Stimulated activated CD8-positive, alpha-beta memory T cell treated with anti-CD3 and anti-CD28 coated beads, Interleukin-4, amount 100 ng/mL, for 4 hours (primary cell): ENCODE data around the gene ADAMTS2.
"Not testable (repeated sequence)": the region's sequence is repeated elsewhere in the genome, so short reads cannot be mapped to it uniquely, and the experiment has no call there.

Experiments
- DNase-seq, 2 donors: peaks; one replicate each; pipeline ENCODE4 v3.0.0-alpha.2; 2020; ENCODE audit warnings: low read depth in 2 of 2, low spot score in 1 of 2

Gene ADAMTS2

GRCh38 chr5:179115845-179116524, 229.3 kb downstream of the ADAMTS2 start:
- no peak for DNase-seq

GRCh38 chr5:179115307-179115706, 230.0 kb downstream of the ADAMTS2 start:
- no peak for DNase-seq

- no peak for DNase-seq
These were observed 230.5 kb downstream of the ADAMTS2 start for GRCh38 chr5:179114756-179115155.

- no peak for DNase-seq
These were observed 231.2 kb downstream of the ADAMTS2 start for GRCh38 chr5:179113945-179114641.

GRCh38 chr5:179113143-179113530, 232.1 kb downstream of the ADAMTS2 start:
- no peak for DNase-seq

- no peak for DNase-seq
These were observed 232.7 kb downstream of the ADAMTS2 start for GRCh38 chr5:179112469-179113142.

GRCh38 chr5:179111267-179112207, 233.7 kb downstream of the ADAMTS2 start:
- DNase-seq: no peak

- no peak for DNase-seq
These were observed 234.7 kb downstream of the ADAMTS2 start for GRCh38 chr5:179110528-179110927.

- DNase-seq: not testable (repeated sequence)
These were observed 244.0 kb downstream of the ADAMTS2 start for GRCh38 chr5:179101282-179101681.

- DNase-seq: no peak
These were observed 255.8 kb downstream of the ADAMTS2 start for GRCh38 chr5:179089502-179089901.

- no peak for DNase-seq
These were observed 264.5 kb downstream of the ADAMTS2 start for GRCh38 chr5:179080724-179081123.

- no peak for DNase-seq
These were observed 265.9 kb downstream of the ADAMTS2 start for GRCh38 chr5:179079165-179079987.

GRCh38 chr5:179065703-179066102, 279.6 kb downstream of the ADAMTS2 start:
- DNase-seq: no peak

- DNase-seq: no peak
These were observed 284.2 kb downstream of the ADAMTS2 start for GRCh38 chr5:179061025-179061424.
